Astrocyte (in vitro differentiated cells and primary cell): Measurements from ENCODE around the gene VKORC1. TPM values are rescaled to one million over a fixed set of nuclear protein-coding genes. Genes with fewer than 3 reads are reported as not detected.

Experiments
- DNase-seq: peaks from one replicate; pipeline ENCODE4 v3.0.0-alpha.2; 2010; ENCODE audit warnings: low read depth
- FAIRE-seq: peaks from 2 replicates; lab custom pipeline; 2011; peaks lifted over from hg19 to GRCh38; lab: Jason Lieb, UNC
- H2AFZ ChIP-seq: 2 replicates; pipeline ENCODE4 v1.6.0; 2012; ENCODE audit warnings: low read depth, low read length, inconsistent platforms
- H3K27ac ChIP-seq: 2 replicates; pipeline ENCODE4 v1.5.1; 2011; ENCODE audit warnings: low read depth, low read length, inconsistent platforms
- H3K27me3 ChIP-seq: 2 replicates; pipeline ENCODE4 v1.6.0; 2011; ENCODE audit warnings: low read length, inconsistent platforms; ENCODE audit not compliant: insufficient read depth
- H3K36me3 ChIP-seq: 2 replicates; pipeline ENCODE4 v1.5.1; 2011; ENCODE audit warnings: low read length, inconsistent platforms; ENCODE audit not compliant: insufficient read depth
- H3K4me1 ChIP-seq: 2 replicates; pipeline ENCODE4 v1.5.1; 2011; ENCODE audit warnings: low read length, inconsistent platforms; ENCODE audit not compliant: insufficient read depth
- H3K4me2 ChIP-seq: 2 replicates; pipeline ENCODE4 v1.6.0; 2012; ENCODE audit warnings: low read length, inconsistent platforms
- H3K4me3 ChIP-seq: 2 replicates; pipeline ENCODE4 v1.5.1; 2011; ENCODE audit warnings: low read depth, mild to moderate bottlenecking, low read length, inconsistent platforms; ENCODE audit not compliant: insufficient read depth
- H3K79me2 ChIP-seq: 2 replicates; pipeline ENCODE4 v1.6.0; 2012; ENCODE audit warnings: mild to moderate bottlenecking, low read length, inconsistent platforms; ENCODE audit not compliant: insufficient read depth
- H3K9ac ChIP-seq: 2 replicates; pipeline ENCODE4 v1.6.0; 2012; ENCODE audit warnings: mild to moderate bottlenecking, low read length, inconsistent platforms
- H3K9me3 ChIP-seq: 2 replicates; pipeline ENCODE4 v1.5.1; 2012; ENCODE audit warnings: low read depth, mild to moderate bottlenecking, low read length, inconsistent platforms; ENCODE audit not compliant: insufficient read depth
- H4K20me1 ChIP-seq: 2 replicates; pipeline ENCODE4 v1.6.0; 2012; ENCODE audit warnings: low read length, inconsistent platforms; ENCODE audit not compliant: insufficient read depth
- H3K27ac Mint-ChIP-seq: one replicate; pipeline ENCODE4 v1.8.0; 2021; ENCODE audit warnings: mild to moderate bottlenecking, mixed read lengths; ENCODE audit not compliant: unreplicated experiment
- H3K27me3 Mint-ChIP-seq: one replicate; pipeline ENCODE4 v1.8.0; 2021; ENCODE audit warnings: low read depth, mixed read lengths; ENCODE audit not compliant: unreplicated experiment
- H3K36me3 Mint-ChIP-seq: one replicate; pipeline ENCODE4 v1.8.0; 2021; ENCODE audit warnings: low read depth, mixed read lengths; ENCODE audit not compliant: unreplicated experiment
- H3K4me1 Mint-ChIP-seq: one replicate; pipeline ENCODE4 v1.8.0; 2021; ENCODE audit warnings: low read depth, mixed read lengths; ENCODE audit not compliant: unreplicated experiment
- H3K4me3 Mint-ChIP-seq: one replicate; pipeline ENCODE4 v1.8.0; 2021; ENCODE audit warnings: mild to moderate bottlenecking, moderate library complexity, mixed read lengths; ENCODE audit not compliant: unreplicated experiment
- H3K9me3 Mint-ChIP-seq: one replicate; pipeline ENCODE4 v1.8.0; 2021; ENCODE audit warnings: mild to moderate bottlenecking, mixed read lengths; ENCODE audit not compliant: unreplicated experiment
- EZH2 ChIP-seq: IDR thresholded peaks from 2 replicates; pipeline ENCODE4 v1.6.1; 2012; ENCODE audit warnings: mild to moderate bottlenecking, low read length, inconsistent platforms; ENCODE audit not compliant: insufficient read depth
- total RNA-seq: library from RNA; stranded (reverse); gene quantifications from 2 replicates; pipeline ENCODE4 v1.2.1, GENCODE V29; 2021
- TF ChIP-seq, protein P1 (sequence below): IDR thresholded peaks from 2 replicates; pipeline ENCODE4 v1.5.1; 2011; ENCODE audit warnings: low read depth, mild to moderate bottlenecking, inconsistent platforms, low read length, moderate library complexity; ENCODE audit not compliant: insufficient read depth

Gene VKORC1
- total RNA-seq, 1 donor from 2014 or later, result 133 TPM

DNA sequence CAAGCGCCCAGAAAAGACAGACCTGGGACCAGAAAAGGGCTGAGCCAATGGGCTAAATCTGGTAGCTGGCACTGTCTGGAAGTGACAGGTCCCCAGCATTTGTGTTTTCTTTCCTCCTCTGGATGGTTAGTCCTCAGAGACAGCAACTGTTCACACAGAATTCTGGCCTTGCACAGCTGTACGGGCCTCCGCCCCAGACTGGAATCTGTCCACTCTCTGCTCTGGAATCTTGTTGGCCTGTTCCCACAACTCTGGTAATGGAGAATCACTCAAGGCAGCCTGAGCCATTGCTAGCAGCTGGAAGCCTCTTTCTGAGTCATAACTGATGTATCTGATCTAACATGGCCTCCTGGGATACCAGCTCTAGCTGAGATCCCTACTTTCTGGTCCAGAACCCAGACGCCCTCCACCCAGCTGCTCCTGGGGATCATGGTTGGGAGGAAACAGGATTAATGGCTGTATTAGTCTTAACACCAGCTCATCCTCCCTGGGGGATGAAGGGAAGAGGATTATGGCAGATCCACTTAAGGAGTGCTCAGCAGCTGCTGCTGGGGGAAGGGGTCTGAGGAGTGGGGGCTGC is 29.6 kb downstream of the VKORC1 start:
- H2AFZ ChIP-seq, result peak overlapping the region; percentile 66
- H3K4me3 Mint-ChIP-seq, result peak overlapping the region; percentile 75
- FAIRE-seq (peak; percentile 87), DNase-seq (peak; percentile 94)
- H3K4me1 ChIP-seq, result peaks cover 19% of the 10 kb centered on the region
- peak overlapping the region; percentile 93 for H3K27ac ChIP-seq
- peaks cover 16% of the 10 kb centered on the region for H3K4me1 Mint-ChIP-seq
- H3K4me3 ChIP-seq, result no peak overlapping the region
- no peaks in the 10 kb centered on the region for H3K9me3 Mint-ChIP-seq
- H4K20me1 ChIP-seq, result peaks cover 5% of the 10 kb centered on the region
- TF ChIP-seq, protein P1, sequence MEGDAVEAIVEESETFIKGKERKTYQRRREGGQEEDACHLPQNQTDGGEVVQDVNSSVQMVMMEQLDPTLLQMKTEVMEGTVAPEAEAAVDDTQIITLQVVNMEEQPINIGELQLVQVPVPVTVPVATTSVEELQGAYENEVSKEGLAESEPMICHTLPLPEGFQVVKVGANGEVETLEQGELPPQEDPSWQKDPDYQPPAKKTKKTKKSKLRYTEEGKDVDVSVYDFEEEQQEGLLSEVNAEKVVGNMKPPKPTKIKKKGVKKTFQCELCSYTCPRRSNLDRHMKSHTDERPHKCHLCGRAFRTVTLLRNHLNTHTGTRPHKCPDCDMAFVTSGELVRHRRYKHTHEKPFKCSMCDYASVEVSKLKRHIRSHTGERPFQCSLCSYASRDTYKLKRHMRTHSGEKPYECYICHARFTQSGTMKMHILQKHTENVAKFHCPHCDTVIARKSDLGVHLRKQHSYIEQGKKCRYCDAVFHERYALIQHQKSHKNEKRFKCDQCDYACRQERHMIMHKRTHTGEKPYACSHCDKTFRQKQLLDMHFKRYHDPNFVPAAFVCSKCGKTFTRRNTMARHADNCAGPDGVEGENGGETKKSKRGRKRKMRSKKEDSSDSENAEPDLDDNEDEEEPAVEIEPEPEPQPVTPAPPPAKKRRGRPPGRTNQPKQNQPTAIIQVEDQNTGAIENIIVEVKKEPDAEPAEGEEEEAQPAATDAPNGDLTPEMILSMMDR, result no peak
- TF ChIP-seq EZH2, result no peak
- peak overlapping the region; percentile 75 for H3K9ac ChIP-seq
- peaks cover 16% of the 10 kb centered on the region for H3K36me3 ChIP-seq
- H3K9me3 ChIP-seq, result no peaks in the 10 kb centered on the region
- peaks cover 73% of the 10 kb centered on the region for H3K79me2 ChIP-seq
- peaks cover 22% of the 10 kb centered on the region for H3K36me3 Mint-ChIP-seq
- H3K27me3 ChIP-seq, result no peaks in the 10 kb centered on the region
- peak overlapping the region; percentile 100 for H3K27ac Mint-ChIP-seq
- peak overlapping the region; percentile 79 for H3K4me2 ChIP-seq
- H3K27me3 Mint-ChIP-seq, result no peaks in the 10 kb centered on the region

DNA sequence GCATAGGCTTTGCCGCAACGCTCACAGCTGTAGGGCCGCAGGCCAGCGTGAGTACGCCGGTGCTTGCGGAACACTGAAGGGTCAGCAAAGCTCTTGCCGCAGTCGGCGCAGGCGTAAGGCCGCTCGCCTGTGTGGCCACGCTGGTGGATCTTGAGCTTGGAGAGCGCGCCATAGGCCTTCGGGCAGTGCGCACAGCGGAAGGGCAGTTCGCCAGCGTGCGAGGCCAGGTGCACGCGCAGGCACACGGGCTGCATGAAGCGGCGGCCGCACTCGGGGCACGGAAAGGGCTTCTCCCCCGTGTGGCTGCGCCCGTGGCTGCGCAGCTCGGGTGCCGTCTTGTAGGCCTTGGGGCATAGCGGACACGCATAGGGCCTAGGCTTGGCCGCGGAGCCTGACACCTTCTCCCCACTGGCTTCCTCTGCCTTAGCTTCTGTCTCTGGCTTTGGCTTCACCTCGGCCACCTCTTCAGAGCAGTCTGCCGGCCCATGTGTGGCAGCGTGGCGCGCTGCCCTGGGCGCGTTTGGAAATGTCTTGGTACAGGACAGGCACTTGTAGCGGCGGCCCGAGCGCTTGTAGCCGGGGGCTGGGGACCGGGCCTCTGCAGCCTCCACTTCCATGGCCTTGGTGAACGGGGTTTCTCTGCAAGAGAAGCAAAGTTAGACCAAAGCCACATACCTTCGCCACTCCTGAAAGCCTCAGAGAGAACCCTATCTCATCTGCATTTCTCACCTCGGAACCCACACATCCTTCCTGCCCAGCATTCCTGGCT is 30.6 kb downstream of the VKORC1 start:
- H3K27me3 Mint-ChIP-seq, result no peaks in the 10 kb centered on the region
- FAIRE-seq (no peak), DNase-seq (peak; percentile 24)
- Histone ChIP-seq H3K27me3 (no peaks in the 10 kb centered on the region), H2AFZ (no peak overlapping the region), H3K4me3 (peak overlapping the region; percentile 2), H3K79me2 (peaks cover 68% of the 10 kb centered on the region), H3K4me1 (peaks cover 19% of the 10 kb centered on the region), H3K4me2 (peak overlapping the region; percentile 79), H3K9me3 (no peaks in the 10 kb centered on the region), H3K9ac (peak overlapping the region; percentile 75), H4K20me1 (peaks cover 1% of the 10 kb centered on the region), H3K27ac (peak overlapping the region; percentile 93), H3K36me3 (peaks cover 16% of the 10 kb centered on the region)
- peak overlapping the region; percentile 100 for H3K27ac Mint-ChIP-seq
- H3K4me1 Mint-ChIP-seq, result peaks cover 16% of the 10 kb centered on the region
- peak overlapping the region; percentile 75 for H3K4me3 Mint-ChIP-seq
- TF ChIP-seq, protein P1, result no peak
- TF ChIP-seq EZH2, result no peak
- H3K9me3 Mint-ChIP-seq, result no peaks in the 10 kb centered on the region
- peaks cover 22% of the 10 kb centered on the region for H3K36me3 Mint-ChIP-seq
